ENCODE data around the gene NF1.

NF1 gene

GRCh38 chr17:31422443-31422842 lies 327.7 kb downstream of the NF1 start:
- TF ChIP-seq CTCF (IDR thresholded peaks at IDR 0.05; ENCODE audit: control insufficient read depth, extremely low read depth, insufficient read depth): no peak
- no peak for DNase-seq (ENCODE audit: low read depth)

GRCh38 chr17:31424944-31425281 lies 330.1 kb downstream of the NF1 start:
- no peak for TF ChIP-seq CTCF (IDR thresholded peaks at IDR 0.05; ENCODE audit: control insufficient read depth, extremely low read depth, insufficient read depth)
- H3K4me3 ChIP-seq (ENCODE audit: low read depth, low read length): no peak overlapping the region
- DNase-seq (ENCODE audit: low read depth): no peak

More at GRCh38 chr17:31422443-31422842, 327.7 kb downstream of the NF1 start:
- H3K4me3 ChIP-seq (ENCODE audit: low read depth, low read length): no peak overlapping the region

- H3K4me3 ChIP-seq (ENCODE audit: low read depth, low read length): no peak overlapping the region
- no peak for TF ChIP-seq CTCF (IDR thresholded peaks at IDR 0.05; ENCODE audit: control insufficient read depth, extremely low read depth, insufficient read depth)
- no peak for DNase-seq (ENCODE audit: low read depth)
Observed at GRCh38 chr17:31425282-31426040, 330.7 kb downstream of the NF1 start.

Data from LNCaP clone FGC (cell line).